ENCODE measurements around the gene SHISA9.

The SHISA9 gene

DNA sequence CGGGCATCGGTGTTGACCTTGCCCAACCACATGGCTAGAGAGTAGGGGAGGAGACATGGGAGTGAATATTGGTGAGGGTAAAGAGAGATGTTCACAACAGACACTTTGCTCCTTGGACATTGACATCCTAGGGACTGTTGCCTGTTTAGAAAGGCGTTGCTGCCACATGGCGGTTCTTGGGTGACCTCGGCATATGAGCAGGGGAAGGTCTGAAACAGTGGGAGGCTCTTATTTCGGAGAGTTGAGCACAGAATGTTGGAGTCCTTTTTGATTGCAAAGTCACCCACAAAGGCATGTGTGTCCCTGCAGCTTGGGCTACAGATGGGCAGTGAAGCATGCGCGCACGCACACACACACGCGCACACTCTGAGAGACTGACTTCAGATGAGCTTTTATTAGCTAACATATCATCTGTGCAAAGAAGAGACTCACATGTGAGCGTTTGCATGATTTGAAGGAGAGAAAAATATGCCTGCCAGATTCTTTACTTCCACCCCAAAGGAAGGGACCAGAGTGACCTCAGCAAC, 104.4 kb downstream of the SHISA9 start:
- no peak overlapping the region for H3K27ac ChIP-seq
- H3K4me2 ChIP-seq, result no peak overlapping the region
- H3K4me1 ChIP-seq, result no peaks in the 10 kb centered on the region
- H4K20me1 ChIP-seq, result no peaks in the 10 kb centered on the region
- H3K9ac ChIP-seq, result no peak overlapping the region
- H3K36me3 ChIP-seq, result no peaks in the 10 kb centered on the region
- H3K4me3 ChIP-seq, result no peak overlapping the region
- no peak for TF ChIP-seq Cebpa-rat (IDR thresholded peaks at IDR 0.05)
- no peaks in the 10 kb centered on the region for H3K27me3 ChIP-seq
- no peaks in the 10 kb centered on the region for H3K9me3 ChIP-seq

DNA sequence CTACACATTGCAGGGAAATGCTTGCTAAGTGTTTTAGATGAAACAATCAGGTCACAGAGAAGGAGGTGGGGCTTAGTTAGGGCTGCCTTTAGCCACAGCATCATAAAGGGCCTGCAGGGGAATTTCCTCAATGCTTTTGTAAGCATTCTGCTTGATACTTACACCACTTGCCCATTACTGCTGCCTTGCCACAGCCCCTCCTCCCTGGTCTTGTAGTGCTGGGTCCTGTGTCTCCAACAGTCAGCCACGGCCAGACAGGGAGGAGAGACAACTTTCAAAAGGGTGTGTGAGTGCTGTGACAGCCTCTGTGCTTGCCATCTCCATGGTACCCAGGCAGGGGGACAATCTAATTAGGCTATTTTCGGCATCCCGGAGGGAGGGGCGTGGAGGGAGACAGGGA, 111.2 kb downstream of the SHISA9 start:
- Histone ChIP-seq H3K4me3 (no peak overlapping the region), H3K27me3 (no peaks in the 10 kb centered on the region), H3K9ac (no peak overlapping the region), H3K27ac (no peak overlapping the region), H3K36me3 (no peaks in the 10 kb centered on the region), H3K9me3 (no peaks in the 10 kb centered on the region), H3K4me1 (0 out of 2 replicates have a peak, but pooled peaks cover 6% of the 10 kb centered on the region), H3K4me2 (no peak overlapping the region), H4K20me1 (no peaks in the 10 kb centered on the region)
- TF ChIP-seq Cebpa-rat (IDR thresholded peaks at IDR 0.05), result no peak

DNA sequence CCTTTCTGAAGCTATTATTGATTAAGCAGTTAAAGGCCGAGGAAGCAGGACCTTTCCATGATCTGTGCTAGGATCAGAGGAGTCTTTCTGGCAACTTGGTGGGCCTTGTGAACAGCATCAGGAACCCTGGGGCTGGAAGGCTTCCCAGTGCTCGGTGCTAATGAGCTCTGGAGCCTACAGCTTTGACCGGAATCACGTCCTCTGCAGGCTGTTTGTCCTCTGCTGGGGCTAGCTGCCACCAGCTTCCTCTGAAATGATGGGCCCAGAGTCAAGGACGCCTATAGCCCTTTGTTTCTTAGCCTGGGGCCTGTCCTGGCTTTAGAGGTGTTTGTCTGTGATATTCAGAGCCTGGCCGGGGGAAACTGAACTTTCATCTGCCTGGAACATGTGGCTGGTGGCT, 111.6 kb downstream of the SHISA9 start:
- H3K36me3 ChIP-seq, result no peaks in the 10 kb centered on the region
- no peaks in the 10 kb centered on the region for H3K27me3 ChIP-seq
- H3K9me3 ChIP-seq, result no peaks in the 10 kb centered on the region
- H3K27ac ChIP-seq, result no peak overlapping the region
- H3K4me1 ChIP-seq, result 0 out of 2 replicates have a peak, but pooled peaks cover 6% of the 10 kb centered on the region
- no peak overlapping the region for H3K4me3 ChIP-seq
- TF ChIP-seq Cebpa-rat (IDR thresholded peaks at IDR 0.05), result no peak
- H3K4me2 ChIP-seq, result no peak overlapping the region
- no peaks in the 10 kb centered on the region for H4K20me1 ChIP-seq
- H3K9ac ChIP-seq, result no peak overlapping the region

DNA sequence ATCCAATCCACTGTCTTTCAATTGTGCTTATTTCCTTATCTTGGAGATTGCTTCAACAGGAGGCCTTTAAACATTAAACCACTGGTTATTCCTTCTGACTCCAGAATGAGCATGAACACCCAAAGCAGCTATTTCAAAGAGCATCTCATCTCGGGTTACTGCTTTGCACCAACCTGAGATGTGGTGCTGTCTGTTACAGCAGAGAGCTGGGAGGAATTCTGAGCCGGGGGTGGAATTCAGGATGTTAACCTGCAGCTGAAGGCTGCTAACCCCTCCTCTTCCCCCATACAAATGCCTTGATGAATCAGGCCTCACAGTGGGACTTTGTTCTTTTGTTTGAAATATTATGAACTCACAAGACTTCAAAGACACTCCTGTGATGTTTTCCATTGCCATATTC, 113.1 kb downstream of the SHISA9 start:
- no peaks in the 10 kb centered on the region for H3K27me3 ChIP-seq
- no peak overlapping the region for H3K27ac ChIP-seq
- 0 out of 2 replicates have a peak, but pooled peaks cover 6% of the 10 kb centered on the region for H3K4me1 ChIP-seq
- no peaks in the 10 kb centered on the region for H4K20me1 ChIP-seq
- no peak overlapping the region for H3K9ac ChIP-seq
- H3K36me3 ChIP-seq, result no peaks in the 10 kb centered on the region
- TF ChIP-seq Cebpa-rat (IDR thresholded peaks at IDR 0.05), result no peak
- H3K9me3 ChIP-seq, result no peaks in the 10 kb centered on the region
- H3K4me2 ChIP-seq, result no peak overlapping the region
- no peak overlapping the region for H3K4me3 ChIP-seq

- Histone ChIP-seq H3K36me3 (no peaks in the 10 kb centered on the region), H3K4me1 (0 out of 2 replicates have a peak, but pooled peaks cover 6% of the 10 kb centered on the region), H3K4me2 (no peak overlapping the region), H3K4me3 (no peak overlapping the region), H3K9me3 (no peaks in the 10 kb centered on the region), H3K27ac (no peak overlapping the region), H3K9ac (no peak overlapping the region), H3K27me3 (no peaks in the 10 kb centered on the region), H4K20me1 (no peaks in the 10 kb centered on the region)
- no peak for TF ChIP-seq Cebpa-rat (IDR thresholded peaks at IDR 0.05)
Observed at GRCh38 chr16:13018026-13018425, 116.6 kb downstream of the SHISA9 start.

DNA sequence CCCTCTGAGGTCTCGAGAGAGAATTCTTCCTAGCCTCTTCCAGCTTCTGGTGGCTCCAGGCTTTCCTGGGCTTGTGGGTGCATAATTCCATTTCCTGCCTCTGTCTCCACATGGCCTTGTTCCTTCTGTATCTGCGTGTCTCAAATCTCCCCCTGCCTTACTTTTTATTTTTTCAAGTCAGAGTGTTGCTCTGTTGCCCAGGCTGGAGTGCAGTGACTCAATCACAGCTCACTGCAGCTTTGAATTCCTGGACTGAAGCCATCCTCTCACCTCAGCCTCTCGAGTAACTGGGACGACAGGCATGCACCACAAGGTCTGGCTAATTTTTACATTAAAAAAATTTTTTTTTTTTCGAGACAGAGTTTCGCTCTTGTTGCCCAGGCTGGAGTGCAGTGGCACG, 120.6 kb downstream of the SHISA9 start:
- Histone ChIP-seq H3K36me3 (no peaks in the 10 kb centered on the region), H3K27ac (no peak overlapping the region), H3K9ac (no peak overlapping the region), H3K9me3 (no peaks in the 10 kb centered on the region), H3K4me3 (no peak overlapping the region), H3K27me3 (no peaks in the 10 kb centered on the region), H4K20me1 (no peaks in the 10 kb centered on the region), H3K4me2 (no peak overlapping the region), H3K4me1 (no peaks in the 10 kb centered on the region)
- no peak for TF ChIP-seq Cebpa-rat (IDR thresholded peaks at IDR 0.05)

GRCh38 chr16:13029786-13030185, 128.4 kb downstream of the SHISA9 start:
- TF ChIP-seq Cebpa-rat (IDR thresholded peaks at IDR 0.05), result no peak
- H3K4me2 ChIP-seq, result no peak overlapping the region

GRCh38 chr16:13030769-13031168, 129.4 kb downstream of the SHISA9 start:
- H3K9me3 ChIP-seq, result peaks cover 11% of the 10 kb centered on the region; the same call in 1 of the 2 replicates
- H4K20me1 ChIP-seq, result no peaks in the 10 kb centered on the region
- TF ChIP-seq Cebpa-rat (IDR thresholded peaks at IDR 0.05), result no peak
- H3K4me1 ChIP-seq, result no peaks in the 10 kb centered on the region
- no peak overlapping the region for H3K4me3 ChIP-seq
- no peak overlapping the region for H3K4me2 ChIP-seq
- no peaks in the 10 kb centered on the region for H3K36me3 ChIP-seq
- H3K27ac ChIP-seq, result no peak overlapping the region
- no peak overlapping the region for H3K9ac ChIP-seq
- H3K27me3 ChIP-seq, result no peaks in the 10 kb centered on the region

More at GRCh38 chr16:13029786-13030185, 128.4 kb downstream of the SHISA9 start:
- no peak overlapping the region for H3K9ac ChIP-seq
- no peaks in the 10 kb centered on the region for H4K20me1 ChIP-seq
- H3K4me1 ChIP-seq, result no peaks in the 10 kb centered on the region
- peaks cover 11% of the 10 kb centered on the region; the same call in 1 of the 2 replicates for H3K9me3 ChIP-seq
- H3K4me3 ChIP-seq, result no peak overlapping the region
- no peak overlapping the region for H3K27ac ChIP-seq
- no peaks in the 10 kb centered on the region for H3K36me3 ChIP-seq
- H3K27me3 ChIP-seq, result no peaks in the 10 kb centered on the region

DNA sequence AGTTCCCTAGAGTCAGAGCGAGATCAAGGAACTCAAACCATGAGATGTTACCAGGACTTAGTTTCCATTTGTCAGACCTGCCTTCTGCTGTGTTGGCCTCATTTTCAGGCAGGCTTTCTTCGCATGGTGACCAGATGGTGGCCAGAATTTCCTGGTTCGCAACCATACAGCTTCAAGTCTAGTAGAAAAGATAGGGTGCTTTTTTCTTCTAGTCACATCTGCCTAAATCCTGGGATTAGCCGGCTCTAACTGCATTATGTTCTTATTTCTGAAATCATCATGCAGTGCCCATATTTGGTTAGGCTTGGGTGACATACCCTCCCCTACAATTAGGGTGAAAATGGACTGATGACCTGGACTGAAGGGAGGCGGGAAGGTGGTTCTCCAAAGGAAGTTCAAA, 131.5 kb downstream of the SHISA9 start:
- no peaks in the 10 kb centered on the region for H3K36me3 ChIP-seq
- no peaks in the 10 kb centered on the region for H4K20me1 ChIP-seq
- peaks cover 10% of the 10 kb centered on the region; the same call in 1 of the 2 replicates for H3K9me3 ChIP-seq
- no peak overlapping the region for H3K4me2 ChIP-seq
- no peak for TF ChIP-seq Cebpa-rat (IDR thresholded peaks at IDR 0.05)
- H3K27ac ChIP-seq, result no peak overlapping the region
- H3K4me1 ChIP-seq, result no peaks in the 10 kb centered on the region
- H3K27me3 ChIP-seq, result no peaks in the 10 kb centered on the region
- H3K4me3 ChIP-seq, result no peak overlapping the region
- H3K9ac ChIP-seq, result no peak overlapping the region

GRCh38 chr16:13036600-13036999, 135.2 kb downstream of the SHISA9 start:
- TF ChIP-seq Cebpa-rat (IDR thresholded peaks at IDR 0.05), result no peak
- no peaks in the 10 kb centered on the region for H3K9me3 ChIP-seq
- H3K27ac ChIP-seq, result no peak overlapping the region
- no peak overlapping the region for H3K9ac ChIP-seq
- H3K36me3 ChIP-seq, result no peaks in the 10 kb centered on the region
- H4K20me1 ChIP-seq, result peaks cover 4% of the 10 kb centered on the region; the same call in 1 of the 2 replicates
- no peaks in the 10 kb centered on the region for H3K27me3 ChIP-seq
- H3K4me3 ChIP-seq, result no peak overlapping the region
- H3K4me2 ChIP-seq, result no peak overlapping the region
- H3K4me1 ChIP-seq, result no peaks in the 10 kb centered on the region

GRCh38 chr16:13038591-13038990, 137.2 kb downstream of the SHISA9 start:
- Histone ChIP-seq H4K20me1 (peaks cover 4% of the 10 kb centered on the region; the same call in 1 of the 2 replicates), H3K27ac (no peak overlapping the region), H3K27me3 (no peaks in the 10 kb centered on the region), H3K9ac (no peak overlapping the region), H3K4me1 (no peaks in the 10 kb centered on the region), H3K36me3 (no peaks in the 10 kb centered on the region), H3K4me2 (no peak overlapping the region), H3K4me3 (no peak overlapping the region), H3K9me3 (no peaks in the 10 kb centered on the region)
- TF ChIP-seq Cebpa-rat (IDR thresholded peaks at IDR 0.05), result no peak
